OCI-LY3 (cell line): Measurements from ENCODE around the gene NPB.

Experiments
- H2AFZ ChIP-seq: fragments of 200-600, 300-600 bp; shearing (Covaris generic); 2 replicates; pipeline ENCODE4 v1.6.0; 2014; ENCODE audit warnings: antibody characterized with exemption, low read depth, low read length
- H3K27ac ChIP-seq: fragments of 200-600, 300-600 bp; sonication (generic); 2 replicates; pipeline ENCODE4 v1.5.1; 2014; ENCODE audit warnings: mild to moderate bottlenecking, low read length, moderate library complexity, mixed read lengths
- H3K27me3 ChIP-seq: fragments of 200-600, 300-600 bp; sonication (generic); 2 replicates; pipeline ENCODE4 v1.6.1; 2014; ENCODE audit warnings: low read depth, low read length, mixed read lengths
- H3K36me3 ChIP-seq: fragments of 200-600, 300-600 bp; sonication (generic); replicated peaks from 2 replicates; pipeline ENCODE3; 2014; ENCODE audit warnings: low read depth, low read length, mixed read lengths
- H3K4me1 ChIP-seq: fragments of 300-600, 200-600 bp; sonication (generic); 2 replicates; pipeline ENCODE4 v1.6.1; 2014; ENCODE audit warnings: low read length, mixed read lengths
- H3K4me2 ChIP-seq: fragments of 200-600, 300-600 bp; sonication (generic); 2 replicates; pipeline ENCODE4 v1.6.1; 2014; ENCODE audit warnings: low read length, mixed read lengths
- H3K4me3 ChIP-seq: fragments of 300-600, 200-600 bp; sonication (generic); 2 replicates; pipeline ENCODE4 v1.5.1; 2014; ENCODE audit warnings: antibody characterized with exemption, mild to moderate bottlenecking, low read length, moderate library complexity
- H3K79me2 ChIP-seq: fragments of 300-600, 200-600 bp; shearing (Covaris generic); 2 replicates; pipeline ENCODE4 v1.6.1; 2014; ENCODE audit warnings: mild to moderate bottlenecking, low read length, mixed read lengths
- H3K9ac ChIP-seq: fragments of 300-600, 200-600 bp; shearing (Covaris generic); 2 replicates; pipeline ENCODE4 v1.6.0; 2014; ENCODE audit warnings: mild to moderate bottlenecking, low read length, moderate library complexity
- H3K9me3 ChIP-seq: fragments of 200-600, 300-600 bp; shearing (Covaris generic); 2 replicates; pipeline ENCODE4 v1.6.1; 2014; ENCODE audit warnings: low read length, mixed read lengths; ENCODE audit not compliant: insufficient read depth
- H4K20me1 ChIP-seq: fragments of 200-600, 300-600 bp; sonication (generic); 2 replicates; pipeline ENCODE4 v1.6.1; 2016; ENCODE audit warnings: low read length, mixed read lengths; ENCODE audit not compliant: insufficient read depth
- EZH2phosphoT487 ChIP-seq: fragments of 200-600 bp; shearing (Covaris generic); IDR thresholded peaks from 2 replicates; pipeline ENCODE4 v1.6.1; 2018; ENCODE audit warnings: antibody characterized with exemption, mixed run types, low read depth
- TF ChIP-seq, protein P1 (sequence below): fragments of 200-600, 300-600 bp; sonication (generic); IDR thresholded peaks from 2 replicates; pipeline ENCODE4 v1.5.1; 2014; ENCODE audit warnings: antibody characterized with exemption, low read length, low read depth

The NPB gene

GRCh38 chr17:81868674-81869220, 33.3 kb upstream of the NPB start:
- no peak overlapping the region for H3K9ac ChIP-seq
- H3K4me1 ChIP-seq: peaks cover 34% of the 10 kb centered on the region
- peak overlapping the region; percentile 94 for H3K4me2 ChIP-seq
- peaks cover 51% of the 10 kb centered on the region for H3K79me2 ChIP-seq
- peak overlapping the region; percentile 52 for H3K27ac ChIP-seq
- TF ChIP-seq, protein P1, sequence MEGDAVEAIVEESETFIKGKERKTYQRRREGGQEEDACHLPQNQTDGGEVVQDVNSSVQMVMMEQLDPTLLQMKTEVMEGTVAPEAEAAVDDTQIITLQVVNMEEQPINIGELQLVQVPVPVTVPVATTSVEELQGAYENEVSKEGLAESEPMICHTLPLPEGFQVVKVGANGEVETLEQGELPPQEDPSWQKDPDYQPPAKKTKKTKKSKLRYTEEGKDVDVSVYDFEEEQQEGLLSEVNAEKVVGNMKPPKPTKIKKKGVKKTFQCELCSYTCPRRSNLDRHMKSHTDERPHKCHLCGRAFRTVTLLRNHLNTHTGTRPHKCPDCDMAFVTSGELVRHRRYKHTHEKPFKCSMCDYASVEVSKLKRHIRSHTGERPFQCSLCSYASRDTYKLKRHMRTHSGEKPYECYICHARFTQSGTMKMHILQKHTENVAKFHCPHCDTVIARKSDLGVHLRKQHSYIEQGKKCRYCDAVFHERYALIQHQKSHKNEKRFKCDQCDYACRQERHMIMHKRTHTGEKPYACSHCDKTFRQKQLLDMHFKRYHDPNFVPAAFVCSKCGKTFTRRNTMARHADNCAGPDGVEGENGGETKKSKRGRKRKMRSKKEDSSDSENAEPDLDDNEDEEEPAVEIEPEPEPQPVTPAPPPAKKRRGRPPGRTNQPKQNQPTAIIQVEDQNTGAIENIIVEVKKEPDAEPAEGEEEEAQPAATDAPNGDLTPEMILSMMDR: no peak
- TF ChIP-seq EZH2phosphoT487: no peak
- no peaks in the 10 kb centered on the region for H3K9me3 ChIP-seq
- no peaks in the 10 kb centered on the region for H3K27me3 ChIP-seq
- peaks cover 34% of the 10 kb centered on the region for H3K36me3 ChIP-seq
- peaks cover 25% of the 10 kb centered on the region for H4K20me1 ChIP-seq
- H2AFZ ChIP-seq: no peak overlapping the region
- peak overlapping the region; percentile 80; the same call in 1 of the 2 replicates for H3K4me3 ChIP-seq

- TF ChIP-seq, protein P1: peak; percentile 61
- TF ChIP-seq EZH2phosphoT487: no peak
- no peak overlapping the region for H2AFZ ChIP-seq
- H3K9ac ChIP-seq: peak overlapping the region; percentile 97
- H3K27me3 ChIP-seq: no peaks in the 10 kb centered on the region
- peaks cover 44% of the 10 kb centered on the region for H3K79me2 ChIP-seq
- peak overlapping the region; percentile 94 for H3K4me2 ChIP-seq
- peak overlapping the region; percentile 80 for H3K4me3 ChIP-seq
- peaks cover 35% of the 10 kb centered on the region for H3K4me1 ChIP-seq
- H4K20me1 ChIP-seq: peaks cover 25% of the 10 kb centered on the region
- H3K9me3 ChIP-seq: no peaks in the 10 kb centered on the region
- peak overlapping the region; percentile 83 for H3K27ac ChIP-seq
- peaks cover 33% of the 10 kb centered on the region for H3K36me3 ChIP-seq
Observed at GRCh38 chr17:81869221-81870130, 32.6 kb upstream of the NPB start.

DNA sequence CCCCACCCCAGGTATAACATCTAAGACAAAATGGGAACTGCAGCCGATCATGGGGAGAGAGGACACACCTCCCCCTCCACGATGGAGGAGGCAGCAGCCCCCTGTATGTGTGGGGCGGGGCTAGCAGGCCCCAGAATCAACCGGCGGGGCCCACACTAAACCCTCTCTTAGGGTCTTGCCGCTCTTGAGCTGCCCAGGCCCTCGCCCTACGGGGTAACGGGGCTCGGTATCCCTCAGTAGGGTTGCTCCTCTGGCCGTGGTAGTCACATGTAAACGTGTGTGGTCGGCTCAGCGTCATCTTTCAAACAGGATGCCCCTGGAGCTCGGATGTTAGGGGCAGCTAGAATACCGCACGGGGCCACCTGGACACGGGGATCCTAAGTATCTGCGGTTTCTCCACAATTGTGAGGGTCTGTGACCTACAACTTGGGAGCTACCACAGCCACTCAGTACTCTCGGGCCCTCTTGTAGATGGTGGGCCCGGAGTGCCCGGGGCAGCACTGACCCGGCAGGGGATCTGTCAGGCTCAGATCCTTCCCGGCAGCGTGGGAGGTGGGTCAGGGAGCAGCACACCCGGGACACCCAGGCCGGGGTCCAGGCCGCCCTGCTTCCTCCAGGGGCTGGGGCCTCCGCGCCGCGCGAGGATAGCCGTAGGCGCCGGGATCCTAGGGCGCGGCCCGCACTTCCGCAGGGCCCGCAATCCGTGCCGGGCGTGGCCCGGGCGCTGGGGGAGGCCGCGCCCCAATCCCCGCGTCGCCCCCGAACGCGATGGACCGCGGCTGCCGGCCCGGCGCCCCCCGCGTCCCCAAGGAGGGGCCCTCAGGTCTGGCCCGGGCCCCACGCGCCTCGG, 31.7 kb upstream of the NPB start:
- no peak overlapping the region for H2AFZ ChIP-seq
- H3K4me3 ChIP-seq: peak overlapping the region; percentile 80
- H3K79me2 ChIP-seq: peaks cover 43% of the 10 kb centered on the region
- H3K27me3 ChIP-seq: no peaks in the 10 kb centered on the region
- peaks cover 25% of the 10 kb centered on the region for H4K20me1 ChIP-seq
- peaks cover 35% of the 10 kb centered on the region for H3K4me1 ChIP-seq
- H3K36me3 ChIP-seq: peaks cover 32% of the 10 kb centered on the region
- peak overlapping the region; percentile 83 for H3K27ac ChIP-seq
- no peak for TF ChIP-seq EZH2phosphoT487
- TF ChIP-seq, protein P1: no peak
- H3K4me2 ChIP-seq: peak overlapping the region; percentile 94
- peak overlapping the region; percentile 97 for H3K9ac ChIP-seq
- H3K9me3 ChIP-seq: no peaks in the 10 kb centered on the region
